Measurements from ENCODE around the gene ARHGAP26.

ARHGAP26 gene

DNA sequence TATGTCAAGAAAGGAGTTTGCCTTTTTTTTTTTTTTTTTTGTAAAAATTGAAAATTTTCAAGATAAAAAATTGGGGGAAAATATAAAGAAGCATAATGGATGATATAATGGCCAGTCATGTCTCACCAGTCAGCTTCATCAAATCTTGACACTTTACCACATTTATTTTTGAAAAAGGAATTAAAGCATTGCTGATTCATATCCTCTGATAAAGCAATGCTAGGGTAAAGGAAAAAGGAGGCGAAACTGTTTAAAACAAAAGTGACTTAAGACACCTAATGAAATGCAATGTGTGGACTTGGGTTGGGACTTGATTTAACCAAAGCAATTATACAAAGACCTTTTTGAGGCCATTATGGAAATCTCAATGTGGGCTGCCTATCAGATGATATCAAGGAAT is 208.5 kb downstream of the ARHGAP26 start:
- H3K27ac ChIP-seq (ENCODE audit: low read depth, low read length) = no peak overlapping the region
- H3K4me2 ChIP-seq (ENCODE audit: low read length) = no peak overlapping the region

DNA sequence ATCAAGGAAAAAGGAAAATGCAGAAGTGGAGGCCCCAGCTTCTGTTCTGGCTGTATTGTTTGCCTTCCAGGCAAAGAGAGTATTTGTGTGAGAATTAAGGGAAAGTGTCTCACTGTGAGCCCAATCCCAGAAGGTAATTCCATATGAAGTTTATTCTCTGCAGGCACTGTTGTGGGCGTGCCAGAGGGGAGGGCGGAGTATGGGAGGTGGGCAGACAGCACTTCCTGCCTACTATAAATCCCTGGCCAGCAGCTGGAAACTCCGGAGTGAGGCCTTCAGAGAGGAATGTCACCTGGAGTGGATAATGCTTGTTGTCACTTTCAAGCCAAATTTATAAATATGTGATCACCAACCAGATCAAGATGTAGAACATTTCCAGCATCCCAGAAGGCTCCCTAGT is 209.5 kb downstream of the ARHGAP26 start:
- Histone ChIP-seq H3K4me2 (ENCODE audit: low read length) (no peak overlapping the region), H3K4me1 (ENCODE audit: control insufficient read depth, low read length) (no peaks in the 10 kb centered on the region), H3K36me3 (ENCODE audit: control insufficient read depth, low read length) (no peaks in the 10 kb centered on the region), H4K20me1 (ENCODE audit: control insufficient read depth, insufficient read depth, low read depth, low read length) (no peaks in the 10 kb centered on the region), H3K9me3 (ENCODE audit: control insufficient read depth, insufficient read depth, low read length) (no peaks in the 10 kb centered on the region), H3K4me3 (ENCODE audit: low read length) (no peak overlapping the region), H3K79me2 (ENCODE audit: control insufficient read depth, low read length) (no peaks in the 10 kb centered on the region), H3K27me3 (ENCODE audit: control insufficient read depth, low read length) (no peaks in the 10 kb centered on the region), H3K27ac (ENCODE audit: low read depth, low read length) (no peak overlapping the region), H3F3A (ENCODE audit: control insufficient read depth, insufficient read depth) (no peaks in the 10 kb centered on the region), H3K9me2 (replicated peaks; ENCODE audit: control insufficient read depth, low read length) (no peaks in the 10 kb centered on the region)
- TF ChIP-seq, protein P1, sequence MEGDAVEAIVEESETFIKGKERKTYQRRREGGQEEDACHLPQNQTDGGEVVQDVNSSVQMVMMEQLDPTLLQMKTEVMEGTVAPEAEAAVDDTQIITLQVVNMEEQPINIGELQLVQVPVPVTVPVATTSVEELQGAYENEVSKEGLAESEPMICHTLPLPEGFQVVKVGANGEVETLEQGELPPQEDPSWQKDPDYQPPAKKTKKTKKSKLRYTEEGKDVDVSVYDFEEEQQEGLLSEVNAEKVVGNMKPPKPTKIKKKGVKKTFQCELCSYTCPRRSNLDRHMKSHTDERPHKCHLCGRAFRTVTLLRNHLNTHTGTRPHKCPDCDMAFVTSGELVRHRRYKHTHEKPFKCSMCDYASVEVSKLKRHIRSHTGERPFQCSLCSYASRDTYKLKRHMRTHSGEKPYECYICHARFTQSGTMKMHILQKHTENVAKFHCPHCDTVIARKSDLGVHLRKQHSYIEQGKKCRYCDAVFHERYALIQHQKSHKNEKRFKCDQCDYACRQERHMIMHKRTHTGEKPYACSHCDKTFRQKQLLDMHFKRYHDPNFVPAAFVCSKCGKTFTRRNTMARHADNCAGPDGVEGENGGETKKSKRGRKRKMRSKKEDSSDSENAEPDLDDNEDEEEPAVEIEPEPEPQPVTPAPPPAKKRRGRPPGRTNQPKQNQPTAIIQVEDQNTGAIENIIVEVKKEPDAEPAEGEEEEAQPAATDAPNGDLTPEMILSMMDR (IDR thresholded peaks at IDR 0.05; ENCODE audit: low read depth, low read length, poor library complexity, severe bottlenecking) = no peak
- no peak for TF ChIP-seq EZH2phosphoT487 (IDR thresholded peaks at IDR 0.05; ENCODE audit: borderline replicate concordance, low read length)

More for the DNA sequence above, 208.5 kb downstream of the ARHGAP26 start:
- Histone ChIP-seq H3K4me1 (ENCODE audit: control insufficient read depth, low read length) (no peaks in the 10 kb centered on the region), H4K20me1 (ENCODE audit: control insufficient read depth, insufficient read depth, low read depth, low read length) (no peaks in the 10 kb centered on the region), H3K9me2 (replicated peaks; ENCODE audit: control insufficient read depth, low read length) (no peaks in the 10 kb centered on the region), H3K36me3 (ENCODE audit: control insufficient read depth, low read length) (no peaks in the 10 kb centered on the region), H3K4me3 (ENCODE audit: low read length) (no peak overlapping the region), H3K9me3 (ENCODE audit: control insufficient read depth, insufficient read depth, low read length) (no peaks in the 10 kb centered on the region), H3K79me2 (ENCODE audit: control insufficient read depth, low read length) (no peaks in the 10 kb centered on the region), H3F3A (ENCODE audit: control insufficient read depth, insufficient read depth) (no peaks in the 10 kb centered on the region), H3K27me3 (ENCODE audit: control insufficient read depth, low read length) (no peaks in the 10 kb centered on the region)
- no peak for TF ChIP-seq EZH2phosphoT487 (IDR thresholded peaks at IDR 0.05; ENCODE audit: borderline replicate concordance, low read length)

DNA sequence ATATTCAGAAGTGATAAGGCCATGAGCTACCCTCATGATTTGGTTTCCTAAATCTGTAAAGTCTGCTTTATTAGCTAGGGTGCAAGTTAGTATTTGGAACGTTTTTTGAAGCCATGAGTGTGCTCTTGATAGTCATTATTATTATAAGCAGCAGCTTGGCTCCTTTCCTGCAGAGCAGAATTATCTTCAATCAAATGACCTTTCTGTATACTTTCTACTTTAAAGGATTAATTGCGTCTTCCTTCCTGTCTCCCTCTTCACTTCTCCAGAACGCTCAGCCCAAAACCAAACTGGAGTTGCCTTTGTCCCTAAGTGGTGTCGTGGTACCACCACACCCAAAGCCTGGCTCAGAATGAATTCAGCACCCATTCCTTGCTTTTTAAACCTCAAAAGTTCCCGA is 211.3 kb downstream of the ARHGAP26 start:
- no peaks in the 10 kb centered on the region for H3F3A ChIP-seq (ENCODE audit: control insufficient read depth, insufficient read depth)
- no peaks in the 10 kb centered on the region for H3K79me2 ChIP-seq (ENCODE audit: control insufficient read depth, low read length)
- H3K27me3 ChIP-seq (ENCODE audit: control insufficient read depth, low read length) = no peaks in the 10 kb centered on the region
- no peaks in the 10 kb centered on the region for H3K9me2 ChIP-seq (replicated peaks; ENCODE audit: control insufficient read depth, low read length)
- H3K4me1 ChIP-seq (ENCODE audit: control insufficient read depth, low read length) = no peaks in the 10 kb centered on the region
- no peak overlapping the region for H3K4me3 ChIP-seq (ENCODE audit: low read length)
- H4K20me1 ChIP-seq (ENCODE audit: control insufficient read depth, insufficient read depth, low read depth, low read length) = no peaks in the 10 kb centered on the region
- H3K4me2 ChIP-seq (ENCODE audit: low read length) = no peak overlapping the region
- no peaks in the 10 kb centered on the region for H3K9me3 ChIP-seq (ENCODE audit: control insufficient read depth, insufficient read depth, low read length)
- no peaks in the 10 kb centered on the region for H3K36me3 ChIP-seq (ENCODE audit: control insufficient read depth, low read length)
- H3K27ac ChIP-seq (ENCODE audit: low read depth, low read length) = no peak overlapping the region
- TF ChIP-seq, protein P1 (IDR thresholded peaks at IDR 0.05; ENCODE audit: low read depth, low read length, poor library complexity, severe bottlenecking) = no peak
- TF ChIP-seq EZH2phosphoT487 (IDR thresholded peaks at IDR 0.05; ENCODE audit: borderline replicate concordance, low read length) = no peak

DNA sequence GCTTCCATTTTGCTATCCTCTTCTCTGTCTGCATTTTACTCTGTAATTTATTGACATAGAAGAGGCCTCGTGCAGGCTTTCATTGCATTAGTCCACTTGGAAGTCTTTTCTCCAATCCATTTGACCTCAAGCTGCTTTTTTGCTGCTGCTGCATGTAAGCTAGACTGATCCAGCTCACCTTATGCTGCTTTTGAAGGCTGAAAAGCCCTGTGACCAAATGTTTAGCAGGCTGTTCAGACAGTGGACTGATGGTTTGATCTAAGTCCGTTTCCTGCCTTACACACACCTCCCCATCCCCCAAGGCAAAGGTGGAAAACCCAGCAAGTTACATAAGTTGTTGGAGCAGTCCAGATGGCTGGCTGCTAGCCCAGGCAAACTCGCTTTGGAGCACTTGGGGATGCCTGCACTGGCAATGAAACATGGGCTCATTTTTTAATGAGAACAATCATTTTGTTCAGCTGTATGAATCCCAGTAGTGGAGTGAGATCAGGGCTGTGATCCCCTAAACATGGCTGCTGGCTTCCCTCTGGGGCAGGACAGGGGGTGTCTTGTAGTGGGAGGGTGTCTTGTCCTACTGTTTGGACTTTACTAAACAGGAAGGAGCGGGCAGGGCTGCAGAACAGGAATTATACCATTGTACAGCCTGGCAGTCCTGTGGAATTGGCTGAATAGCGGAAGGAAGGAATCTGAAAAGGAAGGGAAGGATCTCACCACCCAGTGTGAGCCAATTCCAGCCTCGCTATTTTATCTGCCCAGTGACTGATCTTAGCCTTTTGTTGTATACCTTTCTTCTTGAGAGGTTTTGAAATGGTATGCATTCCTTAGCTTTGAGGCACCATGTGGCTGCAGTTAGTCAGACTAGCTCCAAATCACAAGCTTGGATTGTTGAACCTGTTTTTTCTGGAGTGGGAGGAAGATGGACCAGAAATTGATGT is 212.0 kb downstream of the ARHGAP26 start:
- Histone ChIP-seq H3K9me2 (replicated peaks; ENCODE audit: control insufficient read depth, low read length) (no peaks in the 10 kb centered on the region), H3K4me1 (ENCODE audit: control insufficient read depth, low read length) (no peaks in the 10 kb centered on the region), H3F3A (ENCODE audit: control insufficient read depth, insufficient read depth) (no peaks in the 10 kb centered on the region), H3K9me3 (ENCODE audit: control insufficient read depth, insufficient read depth, low read length) (no peaks in the 10 kb centered on the region), H3K27ac (ENCODE audit: low read depth, low read length) (no peak overlapping the region), H3K4me3 (ENCODE audit: low read length) (no peak overlapping the region), H3K79me2 (ENCODE audit: control insufficient read depth, low read length) (no peaks in the 10 kb centered on the region), H3K36me3 (ENCODE audit: control insufficient read depth, low read length) (no peaks in the 10 kb centered on the region), H3K4me2 (ENCODE audit: low read length) (no peak overlapping the region), H3K27me3 (ENCODE audit: control insufficient read depth, low read length) (no peaks in the 10 kb centered on the region), H4K20me1 (ENCODE audit: control insufficient read depth, insufficient read depth, low read depth, low read length) (no peaks in the 10 kb centered on the region)
- TF ChIP-seq EZH2phosphoT487 (IDR thresholded peaks at IDR 0.05; ENCODE audit: borderline replicate concordance, low read length) = no peak
- TF ChIP-seq, protein P1 (IDR thresholded peaks at IDR 0.05; ENCODE audit: low read depth, low read length, poor library complexity, severe bottlenecking) = no peak

Measured in DOHH2 (cell line).